A549 (cell line): ENCODE data around the gene GIMAP5. TPM values are rescaled to one million over a fixed set of nuclear protein-coding genes. Genes with fewer than 3 reads are reported as not detected.

Experiments
- ATAC-seq, 2 experiments: fragments of 200-7000 bp in 1 of 2; fragments of >200 bp in 1 of 2; cut with Nextera tagmentation in 1 of 2; cut with Tn5 transposase in 1 of 2; 3 replicates each; pipeline versions ENCODE4 v1.8.0 to v1.9.1; 2018 to 2020; ENCODE audit warnings: mild to moderate bottlenecking in 1 of 2, moderate library complexity in 1 of 2
- CTCF ChIA-PET: fragments of 300-600 bp; sonication (Branson Sonifier 250); formaldehyde crosslinking; extraction: SDS; loops from one replicate; lab custom pipeline; 2021; ENCODE audit warnings: antibody characterized with exemption, inconsistent platforms; lab: Yijun Ruan, JAX
- POLR2A ChIA-PET: fragments of 350-600 bp; formaldehyde crosslinking; extraction: SDS; loops from one replicate; lab custom pipeline; 2021; ENCODE audit warnings: antibody characterized with exemption, inconsistent platforms; lab: Yijun Ruan, JAX
- DNase-seq, 2 experiments: peaks; one replicate each; pipeline versions ENCODE4 v3.0.0 to v3.0.0-alpha.2; 2011 to 2016; ENCODE audit warnings: low read depth in 1 of 2, low spot score in 1 of 2
- FAIRE-seq: peaks from 2 replicates; lab custom pipeline; 2011; peaks lifted over from hg19 to GRCh38; lab: Jason Lieb, UNC
- H3K27ac ChIP-seq, 2 experiments: fragments of >200 bp; sonication (Bioruptor Twin); formaldehyde crosslinking; 3 replicates each; pipeline ENCODE4 v1.5.1; 2016 to 2017
- H3K4me1 ChIP-seq: fragments of >200 bp; sonication (Bioruptor Twin); formaldehyde crosslinking; 3 replicates; pipeline ENCODE4 v1.6.1; 2016
- H3K4me2 ChIP-seq: fragments of >200 bp; sonication (Bioruptor Twin); formaldehyde crosslinking; 3 replicates; pipeline ENCODE4 v1.6.1; 2016
- H3K4me3 ChIP-seq: fragments of >200 bp; sonication (Bioruptor Twin); formaldehyde crosslinking; 3 replicates; pipeline ENCODE4 v1.5.1; 2016
- H3K9me3 ChIP-seq: fragments of >200 bp; sonication (Bioruptor Twin); formaldehyde crosslinking; 3 replicates; pipeline ENCODE4 v1.6.1; 2016
- BCL3 ChIP-seq: fragments of >200 bp; sonication (Bioruptor Twin); formaldehyde crosslinking; IDR thresholded peaks from 3 replicates; pipeline ENCODE4 v1.6.1; 2016
- CEBPB ChIP-seq, 2 experiments: fragments of >200 bp in 1 of 2; sonication (Bioruptor Twin) in 1 of 2; formaldehyde crosslinking in 1 of 2; IDR thresholded peaks; 2 replicates each; pipeline ENCODE4 v1.6.1; 2012 to 2016
- CHD2 ChIP-seq: fragments of 150-350 bp; IDR thresholded peaks from 2 replicates; pipeline ENCODE4 v1.6.1; 2014; ENCODE audit warnings: low read length; ENCODE audit not compliant: partially characterized antibody
- EHMT2 ChIP-seq: fragments of 200-600 bp; sonication (generic); IDR thresholded peaks from 2 replicates; pipeline ENCODE4 v1.6.1; 2016; ENCODE audit warnings: antibody characterized with exemption, low read depth, mild to moderate bottlenecking, moderate library complexity
- EP300 ChIP-seq, 2 experiments: fragments of >200 bp; sonication (Bioruptor Twin); formaldehyde crosslinking; IDR thresholded peaks; 2 replicates in 1 of 2; 3 replicates in 1 of 2; pipeline ENCODE4 v1.6.1; 2016 to 2017
- ESRRA ChIP-seq: fragments of 150-350 bp; IDR thresholded peaks from 2 replicates; pipeline ENCODE4 v1.6.1; 2014; ENCODE audit warnings: mild to moderate bottlenecking, low read length, borderline replicate concordance
- FOXS1 ChIP-seq: fragments of 250-450 bp; sonication (Bioruptor Pico); IDR thresholded peaks from 2 replicates; pipeline ENCODE4 v1.5.0; 2020; ENCODE audit warnings: mild to moderate bottlenecking, moderate library complexity
- HDAC2 ChIP-seq: fragments of 200-600 bp; sonication (generic); IDR thresholded peaks from 2 replicates; pipeline ENCODE4 v1.6.1; 2016
- HOXB13 ChIP-seq: fragments of 250-450 bp; sonication (Bioruptor Pico); IDR thresholded peaks from 2 replicates; pipeline ENCODE4 v1.5.0; 2020; ENCODE audit warnings: low read depth, mild to moderate bottlenecking, moderate library complexity
- HOXB5 ChIP-seq: fragments of 250-450 bp; sonication (Bioruptor Pico); IDR thresholded peaks from 2 replicates; pipeline ENCODE4 v1.5.0; 2020; ENCODE audit warnings: mild to moderate bottlenecking, moderate library complexity
- JUN ChIP-seq, 2 experiments: fragments of >200 bp; sonication (Bioruptor Twin); formaldehyde crosslinking; IDR thresholded peaks; 2 replicates in 1 of 2; 3 replicates in 1 of 2; pipeline ENCODE4 v1.6.1; 2016 to 2017
- JUNB ChIP-seq: fragments of >200 bp; sonication (Bioruptor Twin); formaldehyde crosslinking; IDR thresholded peaks from 2 replicates; pipeline ENCODE4 v1.6.1; 2016
- KDM5A ChIP-seq: fragments of 200-600 bp; sonication (generic); IDR thresholded peaks from 2 replicates; pipeline ENCODE4 v1.6.1; 2016; ENCODE audit warnings: antibody characterized with exemption, mild to moderate bottlenecking
- MAFK ChIP-seq: fragments of 450-650 bp; IDR thresholded peaks from 2 replicates; pipeline ENCODE4 v1.6.1; 2014; ENCODE audit not compliant: partially characterized antibody
- MAZ ChIP-seq: fragments of 150-350 bp; IDR thresholded peaks from 2 replicates; pipeline ENCODE4 v1.6.1; 2014; ENCODE audit warnings: antibody characterized with exemption, low read depth, low read length, borderline replicate concordance
- NFE2L2 ChIP-seq: fragments of 150-350 bp; conservative IDR thresholded peaks from 2 replicates; pipeline ENCODE4 v1.6.1; 2014; ENCODE audit warnings: low read length
- NR3C1 ChIP-seq: fragments of >200 bp; sonication (Bioruptor Twin); formaldehyde crosslinking; IDR thresholded peaks from 3 replicates; pipeline ENCODE4 v1.6.1; 2017
- RAD21 ChIP-seq, 2 experiments: fragments of >200 bp in 1 of 2; sonication (Bioruptor Twin) in 1 of 2; formaldehyde crosslinking in 1 of 2; IDR thresholded peaks in 1 of 2; conservative IDR thresholded peaks in 1 of 2; 2 replicates in 1 of 2; 3 replicates in 1 of 2; pipeline ENCODE4 v1.6.1; 2012 to 2018; ENCODE audit warnings: inconsistent platforms in 1 of 2
- RARB ChIP-seq: fragments of 250-450 bp; sonication (Bioruptor Pico); IDR thresholded peaks from 2 replicates; pipeline ENCODE4 v1.8.0; 2021; ENCODE audit warnings: mild to moderate bottlenecking, moderate library complexity
- REST ChIP-seq: fragments of 200-600 bp; sonication (generic); IDR thresholded peaks from 2 replicates; pipeline ENCODE4 v1.6.1; 2016; ENCODE audit warnings: antibody characterized with exemption, mild to moderate bottlenecking, moderate library complexity
- RNF2 ChIP-seq: fragments of 200-600 bp; sonication (generic); IDR thresholded peaks from 2 replicates; pipeline ENCODE4 v1.6.1; 2016; ENCODE audit warnings: low read depth, mild to moderate bottlenecking, antibody characterized with exemption, moderate library complexity, borderline replicate concordance
- SMC3 ChIP-seq: fragments of >200 bp; sonication (Bioruptor Twin); formaldehyde crosslinking; IDR thresholded peaks from 3 replicates; pipeline ENCODE4 v1.6.1; 2018; ENCODE audit warnings: inconsistent platforms
- SREBF2 ChIP-seq: fragments of 450-650 bp; IDR thresholded peaks from 2 replicates; pipeline ENCODE4 v1.6.1; 2014; ENCODE audit warnings: mild to moderate bottlenecking, moderate library complexity
- USF2 ChIP-seq: fragments of 450-650 bp; IDR thresholded peaks from 2 replicates; pipeline ENCODE4 v1.6.1; 2014; ENCODE audit warnings: antibody characterized with exemption
- ZSCAN20 ChIP-seq: fragments of 250-450 bp; sonication (Bioruptor Pico); IDR thresholded peaks from 2 replicates; pipeline ENCODE4 v1.8.0; 2022; ENCODE audit warnings: mild to moderate bottlenecking, moderate library complexity
- WGBS: methylation state at CpG from one replicate; pipeline ENCODE4 v1.1.6; 2017; ENCODE audit errors: missing lambda C conversion rate; 5-methylcytosine and 5-hydroxymethylcytosine counted together
- polyA plus RNA-seq, 4 experiments: library from polyadenylated mRNA; depleted of rRNA in 3 of 4; stranded (reverse); fragments of >200 nt; fragmentation: RNase III in 1 of 4; extraction: RNeasy Plus Mini Kit Qiagen cat#74134 plus additional on column Dnase treatment in 1 of 4; gene quantifications; 2 replicates in 3 of 4; 3 replicates in 1 of 4; pipeline ENCODE4 v1.2.3, GENCODE V29; 2011 to 2017

Gene GIMAP5
- polyA plus RNA-seq, 2 of the 4 experiments (the other 2 are of a cell fraction) = not detected

GRCh38 chr7:150787321-150788281 lies 50.4 kb downstream of the GIMAP5 start:
- Histone ChIP-seq H3K4me3 (no peak overlapping the region), H3K9me3 (no peaks in the 10 kb centered on the region), H3K4me1 (0 out of 3 replicates have a peak, but pooled peaks cover 12% of the 10 kb centered on the region), H3K4me2 (no peak overlapping the region), H3K27ac (no peak overlapping the region)
- no peak for FAIRE-seq
- ChIA-PET CTCF (interaction anchor here (1.1 to 3.0 kb wide), 2 partner anchors 9 to 14 kb away, joined by 3 to 13 read pairs; no protein-coding TSS in a partner anchor), POLR2A (no interaction called here)
- 0 out of 6 replicates have a peak, but pooled peaks of 1 of the 2 experiments have one; percentile 24 for ATAC-seq
- TF ChIP-seq MAFK = no peak
- no peak for TF ChIP-seq RARB
- TF ChIP-seq HOXB5 (CRISPR knock-in tag) = no peak
- TF ChIP-seq HOXB13 (CRISPR knock-in tag) = no peak
- TF ChIP-seq ZSCAN20 = no peak
- TF ChIP-seq EP300 (IDR thresholded peaks at IDR 0.05) = no peak
- no peak for TF ChIP-seq NFE2L2
- no peak for TF ChIP-seq CHD2
- TF ChIP-seq SMC3 = no peak
- TF ChIP-seq KDM5A = no peak
- 49% methylated on average over 10 of the region's 10 CpGs for WGBS
- DNase-seq = no peak

- POLR2A ChIA-PET = no interaction called here
Observed at GRCh38 chr7:150788474-150789269, 51.5 kb downstream of the GIMAP5 start.

More at GRCh38 chr7:150788474-150789269, 51.5 kb downstream of the GIMAP5 start:
- no peak overlapping the region for H3K4me3 ChIP-seq
- no peak for ATAC-seq
- no peak overlapping the region for H3K4me2 ChIP-seq
- WGBS = 58% methylated on average over 9 of the region's 9 CpGs
- no peak overlapping the region for H3K27ac ChIP-seq
- H3K4me1 ChIP-seq = 0 out of 3 replicates have a peak, but pooled peaks cover 12% of the 10 kb centered on the region
- DNase-seq = no peak
- CTCF ChIA-PET = interaction anchor here (0.6 to 3.0 kb wide), 3 partner anchors 10 to 675 kb away, joined by 3 to 13 read pairs (median 3); no protein-coding TSS in a partner anchor
- no peaks in the 10 kb centered on the region for H3K9me3 ChIP-seq
- no peak for TF ChIP-seq EHMT2
- TF ChIP-seq HDAC2 = no peak
- TF ChIP-seq USF2 = no peak
- no peak for TF ChIP-seq NR3C1
- no peak for TF ChIP-seq REST
- no peak for TF ChIP-seq RAD21 (conservative IDR thresholded peaks at IDR 0.05 in 1 of 2, IDR thresholded peaks at IDR 0.05 in 1 of 2)
- no peak for TF ChIP-seq RNF2
- TF ChIP-seq MAFK = no peak
- TF ChIP-seq SREBF2 = no peak
- TF ChIP-seq BCL3 = no peak
- no peak for TF ChIP-seq ESRRA
- TF ChIP-seq JUN (IDR thresholded peaks at IDR 0.05) = no peak
- TF ChIP-seq ZSCAN20 = no peak
- TF ChIP-seq JUNB = no peak
- TF ChIP-seq CEBPB (IDR thresholded peaks at IDR 0.05) = no peak
- TF ChIP-seq MAZ = no peak
- TF ChIP-seq HOXB5 (CRISPR knock-in tag) = no peak
- no peak for TF ChIP-seq FOXS1 (CRISPR knock-in tag)
- no peak for FAIRE-seq
